ENCODE measurements around the gene PANK2.

GRCh38 chr20:3842348-3842930 lies 46.7 kb upstream of the PANK2 start:
- TF ChIP-seq CTCF (IDR thresholded peaks at IDR 0.05), result no peak
- no peak for TF ChIP-seq POLR2A (IDR thresholded peaks at IDR 0.05)
- peak in 2 of 3 donors; percentile 34 to 47 for TF ChIP-seq POLR2AphosphoS5 (IDR thresholded peaks at IDR 0.05)

All from transverse colon (tissue), 4 donors.